Measurements from ENCODE around the gene BIK. TPM values are rescaled to one million over a fixed set of nuclear protein-coding genes. Genes with fewer than 3 reads are reported as not detected.

Gene BIK
- total and polyA plus RNA-seq, 8 donors, result 2.3 to 29.2 (median 16.6) TPM; not detected in 2

DNA sequence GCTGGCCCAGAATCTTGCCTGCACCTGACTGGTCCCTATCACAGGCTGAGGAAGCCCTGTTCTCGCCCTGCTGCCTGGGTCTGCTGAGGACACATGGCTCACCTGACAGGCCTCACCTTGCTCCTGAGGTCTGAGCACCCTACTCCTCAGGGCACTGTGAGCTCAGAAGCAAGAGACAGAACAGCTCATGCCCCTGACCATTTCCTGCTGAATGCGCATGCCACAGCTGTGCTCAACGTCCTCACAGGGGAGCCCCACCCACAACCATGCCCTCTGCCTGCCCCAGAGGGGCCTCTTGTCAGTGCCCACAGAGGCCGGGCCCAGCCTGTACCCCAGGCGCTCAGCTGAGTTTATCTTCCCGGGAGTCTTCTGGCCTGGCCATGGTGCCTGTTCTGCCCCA is 38.0 kb downstream of the BIK start:
- no peaks in the 10 kb centered on the region for H3K27me3 ChIP-seq
- H3K36me3 ChIP-seq, result no peaks in the 10 kb centered on the region
- no peaks in the 10 kb centered on the region for H3K9me3 ChIP-seq
- H3K4me1 ChIP-seq, result peaks cover 15 to 40% (median 26%) of the 10 kb centered on the region in 4 donors
- intact Hi-C loops (cut with DNase I; ENCODE audit: low total_unique reads), result no loop called here
- TF ChIP-seq EP300 (IDR thresholded peaks at IDR 0.05) (no peak), POLR2AphosphoS5 (IDR thresholded peaks at IDR 0.05) (no peak), POLR2A (IDR thresholded peaks at IDR 0.05) (no peak)
- TF ChIP-seq, protein P1, sequence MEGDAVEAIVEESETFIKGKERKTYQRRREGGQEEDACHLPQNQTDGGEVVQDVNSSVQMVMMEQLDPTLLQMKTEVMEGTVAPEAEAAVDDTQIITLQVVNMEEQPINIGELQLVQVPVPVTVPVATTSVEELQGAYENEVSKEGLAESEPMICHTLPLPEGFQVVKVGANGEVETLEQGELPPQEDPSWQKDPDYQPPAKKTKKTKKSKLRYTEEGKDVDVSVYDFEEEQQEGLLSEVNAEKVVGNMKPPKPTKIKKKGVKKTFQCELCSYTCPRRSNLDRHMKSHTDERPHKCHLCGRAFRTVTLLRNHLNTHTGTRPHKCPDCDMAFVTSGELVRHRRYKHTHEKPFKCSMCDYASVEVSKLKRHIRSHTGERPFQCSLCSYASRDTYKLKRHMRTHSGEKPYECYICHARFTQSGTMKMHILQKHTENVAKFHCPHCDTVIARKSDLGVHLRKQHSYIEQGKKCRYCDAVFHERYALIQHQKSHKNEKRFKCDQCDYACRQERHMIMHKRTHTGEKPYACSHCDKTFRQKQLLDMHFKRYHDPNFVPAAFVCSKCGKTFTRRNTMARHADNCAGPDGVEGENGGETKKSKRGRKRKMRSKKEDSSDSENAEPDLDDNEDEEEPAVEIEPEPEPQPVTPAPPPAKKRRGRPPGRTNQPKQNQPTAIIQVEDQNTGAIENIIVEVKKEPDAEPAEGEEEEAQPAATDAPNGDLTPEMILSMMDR (IDR thresholded peaks at IDR 0.05), result no peak
- H3K4me3 ChIP-seq, result no peak overlapping the region
- WGBS, 5 donors, result 29 to 59% (median 36%) methylated on average over 5 to 6 of the region's 6 CpGs
- DNase-seq, result peak in 1 of 2 donors; percentile 49
- H3K27ac ChIP-seq, result peak overlapping the region in 2 of 5 donors; percentile 41 to 74

DNA sequence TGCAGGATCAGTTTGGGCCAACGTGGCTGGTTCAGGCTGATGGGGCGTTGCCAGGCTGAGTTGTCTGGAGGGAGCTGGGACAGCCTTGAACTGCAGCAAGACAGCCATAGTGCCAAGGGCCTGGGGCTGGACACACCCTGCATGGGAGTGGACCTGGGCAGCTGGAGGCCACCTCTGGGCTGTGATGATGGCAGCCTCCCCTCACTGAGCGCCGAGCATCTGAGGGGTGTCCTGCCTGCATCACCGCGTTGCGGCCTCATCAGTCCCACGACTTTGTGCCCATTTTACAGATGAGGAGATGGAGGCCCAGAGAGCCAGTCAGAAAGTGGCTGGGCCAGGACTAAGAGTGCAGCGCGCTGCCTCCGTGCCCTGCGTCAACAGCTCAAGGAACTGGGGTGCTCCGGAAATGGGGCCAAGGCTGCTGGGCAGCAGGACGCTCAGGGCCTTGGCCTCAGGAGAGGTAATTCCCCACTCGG is 40.2 kb downstream of the BIK start:
- H3K9me3 ChIP-seq, result no peaks in the 10 kb centered on the region
- 75 to 80% (median 76%) methylated on average over 14 to 15 of the region's 15 CpGs for WGBS, 5 donors
- no peaks in the 10 kb centered on the region for H3K27me3 ChIP-seq
- H3K4me3 ChIP-seq, result peak overlapping the region; percentile 63 to 84 (median 72)
- H3K27ac ChIP-seq, result peak overlapping the region; percentile 82 to 95 (median 94)
- no peak for TF ChIP-seq EP300 (IDR thresholded peaks at IDR 0.05)
- TF ChIP-seq, protein P1 (IDR thresholded peaks at IDR 0.05), result no peak
- TF ChIP-seq POLR2AphosphoS5 (IDR thresholded peaks at IDR 0.05), result no peak
- TF ChIP-seq POLR2A (IDR thresholded peaks at IDR 0.05), result no peak
- peaks cover 23 to 55% (median 46%) of the 10 kb centered on the region in 4 donors for H3K4me1 ChIP-seq
- intact Hi-C loops (cut with DNase I; ENCODE audit: low total_unique reads), result no loop called here
- DNase-seq, result no peak
- peaks cover 0 to 10% (median 2%) of the 10 kb centered on the region in 4 donors for H3K36me3 ChIP-seq

DNA sequence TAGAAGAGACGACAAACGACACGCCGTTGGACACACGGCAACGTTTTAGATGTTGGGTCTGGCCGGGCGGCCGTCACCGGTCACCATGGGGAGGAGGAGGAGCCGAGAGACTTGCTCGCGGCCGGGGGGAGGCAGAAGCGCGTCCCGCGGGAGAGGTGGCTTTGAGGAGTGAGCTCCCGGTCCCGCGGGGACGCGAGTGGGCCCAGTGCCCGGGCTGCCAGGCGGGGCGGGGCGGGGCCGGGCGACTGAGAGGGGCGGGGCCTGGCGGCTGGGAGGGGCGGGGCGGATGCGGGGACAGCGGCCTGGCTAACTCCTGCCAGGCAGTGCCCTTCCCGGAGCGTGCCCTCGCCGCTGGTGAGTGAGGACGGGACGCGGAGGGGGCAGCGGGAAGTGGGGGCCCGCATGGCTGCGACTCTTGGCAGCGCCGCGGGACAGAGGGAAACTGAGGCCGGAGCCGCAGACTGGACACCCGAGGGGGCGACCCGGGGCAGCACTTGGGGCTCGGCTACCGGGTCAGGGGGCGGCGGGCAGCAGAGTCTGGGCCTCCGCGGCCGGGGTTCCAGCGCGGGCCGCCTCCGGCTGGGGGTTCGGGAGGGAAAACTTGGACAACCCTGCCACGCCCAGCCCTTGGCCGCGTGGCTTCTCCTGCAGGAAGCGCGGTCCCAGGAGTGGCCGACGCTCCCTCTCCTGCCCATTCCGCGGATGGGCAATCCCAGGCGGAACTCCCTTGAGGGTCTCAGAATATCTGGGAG is 40.9 kb downstream of the BIK start, which contains the start of gene TSPO:
TSS of gene TSPO (plus strand) at position 309 of the 752 bp plus-strand sequence. CDS start 7,680 bp downstream, outside the sequence.
- DNase-seq, result peak; percentile 85 to 86
- H3K27ac ChIP-seq, result peak within 1 kb of the TSS; percentile 82 to 95 (median 94)
- H3K36me3 ChIP-seq, result peaks cover 0 to 17% (median 4%) of the 10 kb centered on the region in 4 donors
- H3K4me3 ChIP-seq, result peak within 1 kb of the TSS; percentile 63 to 84 (median 72)
- H3K4me1 ChIP-seq, result peaks cover 26 to 61% (median 52%) of the 10 kb centered on the region in 4 donors
- TF ChIP-seq POLR2AphosphoS5 (IDR thresholded peaks at IDR 0.05) (peak in 2 of 3 donors; percentile 84 to 89), EP300 (IDR thresholded peaks at IDR 0.05) (no peak)
- no peaks in the 10 kb centered on the region for H3K9me3 ChIP-seq
- intact Hi-C loops (cut with DNase I; ENCODE audit: low total_unique reads), result no loop called here
- no peaks in the 10 kb centered on the region for H3K27me3 ChIP-seq
- 0 to 3% (median 1%) methylated on average over 21 to 75 of the region's 75 CpGs for WGBS, 5 donors

DNA sequence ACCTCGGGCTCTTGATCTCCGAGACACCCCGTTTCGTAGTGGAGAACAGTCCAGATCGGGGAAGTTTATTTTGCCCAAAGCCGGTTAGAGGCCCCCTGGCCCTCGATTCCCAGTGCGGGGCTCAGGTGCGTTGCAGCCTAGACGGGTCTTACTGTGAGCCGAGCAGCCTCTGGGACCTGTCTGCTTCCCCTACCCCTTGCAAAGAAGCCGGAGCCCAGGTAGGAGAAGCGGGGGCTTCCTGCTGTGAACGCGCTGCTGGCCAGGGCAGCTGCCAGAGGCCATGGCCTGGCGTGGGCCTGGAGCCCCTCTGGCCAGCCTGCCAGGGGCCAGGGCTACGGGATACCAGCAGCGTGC is 41.4 kb downstream of the BIK start:
- H3K4me1 ChIP-seq, result peaks cover 26 to 67% (median 55%) of the 10 kb centered on the region in 4 donors
- no peaks in the 10 kb centered on the region for H3K9me3 ChIP-seq
- WGBS, 5 donors, result 4 to 23% (median 12%) methylated on average over 2 to 18 of the region's 18 CpGs
- peaks cover 0 to 20% (median 4%) of the 10 kb centered on the region in 4 donors for H3K36me3 ChIP-seq
- peak overlapping the region; percentile 82 to 95 (median 94) for H3K27ac ChIP-seq
- intact Hi-C loops (cut with DNase I; ENCODE audit: low total_unique reads), result no loop called here
- no peak for DNase-seq
- TF ChIP-seq POLR2AphosphoS5 (IDR thresholded peaks at IDR 0.05) (no peak), EP300 (IDR thresholded peaks at IDR 0.05) (no peak), POLR2A (IDR thresholded peaks at IDR 0.05) (no peak)
- TF ChIP-seq, protein P1 (IDR thresholded peaks at IDR 0.05), result no peak
- peak overlapping the region; percentile 63 to 84 (median 72) for H3K4me3 ChIP-seq
- no peaks in the 10 kb centered on the region for H3K27me3 ChIP-seq

All from stomach (tissue), 9 donors.